Stimulated activated CD8-positive, alpha-beta memory T cell treated with anti-CD3 and anti-CD28 coated beads, Interleukin-15, amount 100 ng/mL, for 4 hours (primary cell): ENCODE results near the gene CCDC92B.
A peak's percentile ranks its signal among the peaks of the same experiment; 100 is the strongest.

Source experiments
- DNase-seq, 2 donors: peaks; one replicate each; pipeline ENCODE4 v3.0.0-alpha.2; 2020; ENCODE audit warnings: low read depth in 2 of 2

CCDC92B gene

GRCh38 chr17:2721603-2722002 lies 27.8 kb downstream of the CCDC92B start:
- no peak for DNase-seq

- no peak for DNase-seq
Measured at GRCh38 chr17:2719861-2720260, 29.6 kb downstream of the CCDC92B start.

GRCh38 chr17:2718150-2718938 lies 31.1 kb downstream of the CCDC92B start:
- DNase-seq, result no peak

- no peak for DNase-seq
Measured at GRCh38 chr17:2716649-2717048, 32.8 kb downstream of the CCDC92B start.

GRCh38 chr17:2713881-2714280 lies 35.6 kb downstream of the CCDC92B start:
- DNase-seq, result no peak

- no peak for DNase-seq
Measured at GRCh38 chr17:2712300-2713043, 37.0 kb downstream of the CCDC92B start.

- peak; percentile 91 to 94 for DNase-seq
Measured at GRCh38 chr17:2711608-2712299, 37.7 kb downstream of the CCDC92B start, which contains the start of gene CLUH. TSS of gene CLUH (minus strand) at chr17:2711764. CDS start at chr17:2711661, 103 bp downstream.

GRCh38 chr17:2710803-2711607 lies 38.4 kb downstream of the CCDC92B start:
- DNase-seq, result no peak

- DNase-seq, result no peak
Measured at GRCh38 chr17:2710071-2710802, 39.2 kb downstream of the CCDC92B start.

- no peak for DNase-seq
Measured at GRCh38 chr17:2709183-2709661, 40.2 kb downstream of the CCDC92B start.

GRCh38 chr17:2708585-2709182 lies 40.8 kb downstream of the CCDC92B start:
- DNase-seq, result no peak

- DNase-seq, result no peak
Measured at GRCh38 chr17:2707721-2708584, 41.5 kb downstream of the CCDC92B start.

GRCh38 chr17:2706911-2707510 lies 42.4 kb downstream of the CCDC92B start:
- no peak for DNase-seq

- DNase-seq, result no peak
Measured at GRCh38 chr17:2705888-2706795, 43.3 kb downstream of the CCDC92B start.

GRCh38 chr17:2705263-2705662 lies 44.2 kb downstream of the CCDC92B start:
- DNase-seq, result no peak

GRCh38 chr17:2704890-2705248 lies 44.6 kb downstream of the CCDC92B start:
- no peak for DNase-seq

- DNase-seq, result no peak
Measured at GRCh38 chr17:2704031-2704889, 45.2 kb downstream of the CCDC92B start.
